ENCODE data around the gene ONECUT1.

GRCh38 chr15:52764731-52765130 is 25.4 kb downstream of the ONECUT1 start:
- no peak for TF ChIP-seq POLR2A (IDR thresholded peaks at IDR 0.05)
- TF ChIP-seq, protein P1, sequence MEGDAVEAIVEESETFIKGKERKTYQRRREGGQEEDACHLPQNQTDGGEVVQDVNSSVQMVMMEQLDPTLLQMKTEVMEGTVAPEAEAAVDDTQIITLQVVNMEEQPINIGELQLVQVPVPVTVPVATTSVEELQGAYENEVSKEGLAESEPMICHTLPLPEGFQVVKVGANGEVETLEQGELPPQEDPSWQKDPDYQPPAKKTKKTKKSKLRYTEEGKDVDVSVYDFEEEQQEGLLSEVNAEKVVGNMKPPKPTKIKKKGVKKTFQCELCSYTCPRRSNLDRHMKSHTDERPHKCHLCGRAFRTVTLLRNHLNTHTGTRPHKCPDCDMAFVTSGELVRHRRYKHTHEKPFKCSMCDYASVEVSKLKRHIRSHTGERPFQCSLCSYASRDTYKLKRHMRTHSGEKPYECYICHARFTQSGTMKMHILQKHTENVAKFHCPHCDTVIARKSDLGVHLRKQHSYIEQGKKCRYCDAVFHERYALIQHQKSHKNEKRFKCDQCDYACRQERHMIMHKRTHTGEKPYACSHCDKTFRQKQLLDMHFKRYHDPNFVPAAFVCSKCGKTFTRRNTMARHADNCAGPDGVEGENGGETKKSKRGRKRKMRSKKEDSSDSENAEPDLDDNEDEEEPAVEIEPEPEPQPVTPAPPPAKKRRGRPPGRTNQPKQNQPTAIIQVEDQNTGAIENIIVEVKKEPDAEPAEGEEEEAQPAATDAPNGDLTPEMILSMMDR (IDR thresholded peaks at IDR 0.05 in 4 of 5, conservative IDR thresholded peaks at IDR 0.05 in 1 of 5), result no peak

Data from gastrocnemius medialis (tissue), 4 donors.